Panc1 (cell line): ENCODE results near the gene RAP2A. TPM values are rescaled to one million over a fixed set of nuclear protein-coding genes. Genes with fewer than 3 reads are reported as not detected.

Source experiments
- ATAC-seq: fragments of 200-7000 bp; cut with Tn5 transposase; 2 replicates; pipeline ENCODE4 v1.9.1; 2020; ENCODE audit warnings: mild to moderate bottlenecking, moderate library complexity
- BruUV-seq: library from RNA; stranded (reverse); fragments of 400-500 nt; replicated peaks from 2 replicates; lab custom pipeline; 2021; lab: Mats Ljungman, UMichigan
- CTCF ChIA-PET: fragments of 300-600 bp; sonication (Branson Sonifier 250); formaldehyde crosslinking; loops from one replicate; lab custom pipeline; 2022; ENCODE audit warnings: antibody characterized with exemption; lab: Charles Lee
- POLR2A ChIA-PET: fragments of 300-600 bp; sonication (Branson Sonifier 250); formaldehyde crosslinking; loops from one replicate; lab custom pipeline; 2022; ENCODE audit warnings: antibody characterized with exemption; lab: Charles Lee
- DNase-seq: peaks from one replicate; pipeline ENCODE4 v3.0.0-alpha.2; 2010; ENCODE audit warnings: low read depth, low spot score
- H3K27ac ChIP-seq: 2 replicates; pipeline ENCODE4 v1.5.1; 2011; ENCODE audit warnings: mild to moderate bottlenecking, low read length, inconsistent platforms
- H3K27me3 ChIP-seq: fragments of 200-500 bp; sonication (Bioruptor generic); 2 replicates; pipeline ENCODE4 v1.6.0; 2014; ENCODE audit warnings: low read length, inconsistent platforms; ENCODE audit not compliant: control insufficient read depth, insufficient read depth
- H3K36me3 ChIP-seq: fragments of 200-500 bp; sonication (Bioruptor generic); 2 replicates; pipeline ENCODE4 v1.5.1; 2014; ENCODE audit warnings: inconsistent platforms, mild to moderate bottlenecking, low read length, moderate library complexity; ENCODE audit not compliant: control insufficient read depth, insufficient read depth
- H3K4me1 ChIP-seq: 2 replicates; pipeline ENCODE4 v1.5.1; 2011; ENCODE audit warnings: inconsistent platforms, mild to moderate bottlenecking, low read length, moderate library complexity; ENCODE audit not compliant: control insufficient read depth, insufficient read depth
- H3K4me3 ChIP-seq, 2 experiments: 2 replicates each; pipeline ENCODE4 v1.5.1; 2011 to 2012; ENCODE audit warnings: low read depth in 2 of 2, low read length in 2 of 2, mild to moderate bottlenecking in 2 of 2, inconsistent platforms in 1 of 2, moderate library complexity in 1 of 2
- H3K9me3 ChIP-seq: fragments of 200-500 bp; sonication (Bioruptor generic); 2 replicates; pipeline ENCODE4 v1.5.1; 2014; ENCODE audit warnings: low read depth, mild to moderate bottlenecking, inconsistent platforms, low read length, moderate library complexity; ENCODE audit not compliant: control insufficient read depth, insufficient read depth
- CTCF ChIP-seq: fragments of 450-650 bp; IDR thresholded peaks from 2 replicates; pipeline ENCODE4 v1.5.1; 2017; ENCODE audit warnings: mild to moderate bottlenecking
- POLR2AphosphoS5 ChIP-seq: IDR thresholded peaks from 2 replicates; pipeline ENCODE4 v1.6.1; 2012; ENCODE audit warnings: mild to moderate bottlenecking, low read depth, low read length, moderate library complexity
- REST ChIP-seq, 2 experiments: IDR thresholded peaks; 2 replicates each; pipeline ENCODE4 v1.6.1; 2011 to 2012; ENCODE audit warnings: low read depth in 2 of 2, control low read depth in 1 of 2, low read length in 1 of 2, mild to moderate bottlenecking in 1 of 2, moderate library complexity in 1 of 2; ENCODE audit not compliant: insufficient read depth in 1 of 2
- SIN3A ChIP-seq: IDR thresholded peaks from 2 replicates; pipeline ENCODE4 v1.6.1; 2012; ENCODE audit warnings: low read depth, mild to moderate bottlenecking, low read length, moderate library complexity, borderline replicate concordance; ENCODE audit not compliant: insufficient read depth
- TCF7L2 ChIP-seq: IDR thresholded peaks from 2 replicates; pipeline ENCODE4 v1.6.1; 2011; ENCODE audit warnings: mild to moderate bottlenecking, low read depth, low read length, inconsistent platforms
- in situ Hi-C: cut with HindIII; loops from 2 replicates; pipeline ENCODE4 v1.10.0; 2016; ENCODE audit warnings: low sequenced_read_pairs, low pct_unique_long_range_greater_than_20kb
- intact Hi-C: fragments of 100-400 bp; cut with micrococcal nuclease; formaldehyde crosslinking; loops from one replicate; pipeline ENCODE4 v1.10.0; 2022; ENCODE audit not compliant: unreplicated experiment
- total RNA-seq: library from RNA; stranded (reverse); gene quantifications from one replicate; pipeline ENCODE4 v1.2.1, GENCODE V29; 2021; ENCODE audit not compliant: unreplicated experiment

Gene RAP2A
- total RNA-seq, 1 experiment from 2014 or later: 44.3 TPM

- CTCF ChIA-PET: no interaction called here
- Histone ChIP-seq H3K36me3 (no peaks in the 10 kb centered on the region; the same call in 1 of the 2 replicates), H3K27ac (no peak overlapping the region), H3K4me3 (no peak overlapping the region), H3K4me1 (no peaks in the 10 kb centered on the region), H3K9me3 (no peaks in the 10 kb centered on the region), H3K27me3 (no peaks in the 10 kb centered on the region)
- ATAC-seq: no peak
- no TSS peak for BruUV-seq
- intact Hi-C loops (no loop called here), in situ Hi-C loops (no loop called here)
- POLR2A ChIA-PET: no interaction called here
- DNase-seq: no peak
- TF ChIP-seq CTCF (no peak), POLR2AphosphoS5 (no peak), TCF7L2 (no peak)
These were observed 12.5 kb downstream of the RAP2A start for GRCh38 chr13:97446448-97446847.

- Histone ChIP-seq H3K27me3 (no peaks in the 10 kb centered on the region), H3K9me3 (no peaks in the 10 kb centered on the region), H3K27ac (no peak overlapping the region), H3K4me1 (no peaks in the 10 kb centered on the region), H3K4me3 (no peak overlapping the region), H3K36me3 (no peaks in the 10 kb centered on the region; the same call in 1 of the 2 replicates)
- intact Hi-C loops (no loop called here), in situ Hi-C loops (no loop called here)
- TF ChIP-seq CTCF: no peak
- TF ChIP-seq REST (IDR thresholded peaks at IDR 0.05; ENCODE audit: insufficient read depth in 1 of 2, low read depth in 2 of 2, low read length in 1 of 2): no peak
- TF ChIP-seq SIN3A: no peak
- TF ChIP-seq POLR2AphosphoS5: no peak
- no peak for TF ChIP-seq TCF7L2
- CTCF ChIA-PET: interaction anchor here (0.5 kb wide), 1 partner anchor 14 kb away, joined by 4 read pairs; no protein-coding TSS in a partner anchor
- BruUV-seq: no TSS peak
- no peak for DNase-seq
- no peak for ATAC-seq
- POLR2A ChIA-PET: no interaction called here
These were observed 14.7 kb downstream of the RAP2A start for GRCh38 chr13:97448503-97449251.
